ENCODE data around the gene DOCK1.
"Not testable (repeated sequence)": the region's sequence is repeated elsewhere in the genome, so short reads cannot be mapped to it uniquely, and the experiment has no call there.

DOCK1 gene

GRCh38 chr10:126927799-126928198, 22.6 kb downstream of the DOCK1 start:
- DNase-seq = no peak

- DNase-seq = no peak
Observed at GRCh38 chr10:126928274-126928673, 23.0 kb downstream of the DOCK1 start.

- no peak for DNase-seq
Observed at GRCh38 chr10:126929391-126929790, 24.2 kb downstream of the DOCK1 start.

- no peak for DNase-seq
Observed at GRCh38 chr10:126930131-126930882, 25.1 kb downstream of the DOCK1 start.

GRCh38 chr10:126930883-126931503, 25.8 kb downstream of the DOCK1 start:
- no peak for DNase-seq

- DNase-seq = no peak
Observed at GRCh38 chr10:126931544-126931943, 26.3 kb downstream of the DOCK1 start.

- DNase-seq = no peak
Observed at GRCh38 chr10:126932516-126932915, 27.3 kb downstream of the DOCK1 start.

- no peak for DNase-seq
Observed at GRCh38 chr10:126933116-126933515, 27.9 kb downstream of the DOCK1 start.

GRCh38 chr10:126935263-126935946, 30.2 kb downstream of the DOCK1 start:
- DNase-seq = no peak

GRCh38 chr10:126937026-126937425, 31.8 kb downstream of the DOCK1 start:
- DNase-seq = no peak

GRCh38 chr10:126938121-126938520, 32.9 kb downstream of the DOCK1 start:
- DNase-seq = not testable (repeated sequence)

- no peak for DNase-seq
Observed at GRCh38 chr10:126939706-126940105, 34.5 kb downstream of the DOCK1 start.

- no peak for DNase-seq
Observed at GRCh38 chr10:126940670-126941310, 35.6 kb downstream of the DOCK1 start.

GRCh38 chr10:126944191-126944590, 39.0 kb downstream of the DOCK1 start:
- DNase-seq = no peak

GRCh38 chr10:126945351-126946030, 40.3 kb downstream of the DOCK1 start:
- DNase-seq = no peak

- DNase-seq = no peak
Observed at GRCh38 chr10:126946746-126947145, 41.5 kb downstream of the DOCK1 start.

- DNase-seq = no peak
Observed at GRCh38 chr10:126948355-126949160, 43.3 kb downstream of the DOCK1 start.

GRCh38 chr10:126949161-126949503, 43.9 kb downstream of the DOCK1 start:
- no peak for DNase-seq

GRCh38 chr10:126950401-126951105, 45.3 kb downstream of the DOCK1 start:
- no peak for DNase-seq

GRCh38 chr10:126953886-126954285, 48.7 kb downstream of the DOCK1 start:
- DNase-seq = no peak

GRCh38 chr10:126955396-126955795, 50.2 kb downstream of the DOCK1 start:
- DNase-seq = no peak
